Stimulated activated CD4-positive, alpha-beta T cell treated with anti-CD3 and anti-CD28 coated beads, Interleukin-12 subunit alpha, Interleukin-12 subunit beta, amount 100 ng/mL, for 4 hours (primary cell): ENCODE measurements around the gene PIGT.

Experiments
- DNase-seq: peaks from one replicate; pipeline ENCODE4 v3.0.0-alpha.2; 2020

Gene PIGT

GRCh38 chr20:45432294-45432693, 16.4 kb downstream of the PIGT start:
- DNase-seq: no peak

- DNase-seq: no peak
Measured at GRCh38 chr20:45433316-45433715, 17.4 kb downstream of the PIGT start.

- no peak for DNase-seq
Measured at GRCh38 chr20:45433976-45434375, 18.0 kb downstream of the PIGT start.

- peak; percentile 84 for DNase-seq
Measured at GRCh38 chr20:45436732-45437485, 21.0 kb downstream of the PIGT start.

GRCh38 chr20:45440424-45440823, 24.5 kb downstream of the PIGT start:
- no peak for DNase-seq

- DNase-seq: no peak
Measured at GRCh38 chr20:45440891-45441685, 25.1 kb downstream of the PIGT start.

GRCh38 chr20:45441746-45442145, 25.8 kb downstream of the PIGT start:
- no peak for DNase-seq

- no peak for DNase-seq
Measured at GRCh38 chr20:45444050-45444449, 28.1 kb downstream of the PIGT start.

GRCh38 chr20:45445805-45446562, 30.0 kb downstream of the PIGT start:
- peak; percentile 24 for DNase-seq

GRCh38 chr20:45448270-45448669, 32.3 kb downstream of the PIGT start:
- no peak for DNase-seq

- no peak for DNase-seq
Measured at GRCh38 chr20:45449528-45449927, 33.6 kb downstream of the PIGT start.

- DNase-seq: no peak
Measured at GRCh38 chr20:45450097-45450818, 34.3 kb downstream of the PIGT start.

- no peak for DNase-seq
Measured at GRCh38 chr20:45452238-45452637, 36.3 kb downstream of the PIGT start.

- no peak for DNase-seq
Measured at GRCh38 chr20:45452772-45453691, 37.1 kb downstream of the PIGT start.

GRCh38 chr20:45456632-45457031, 40.7 kb downstream of the PIGT start:
- peak; percentile 9 for DNase-seq

GRCh38 chr20:45459606-45460005, 43.7 kb downstream of the PIGT start:
- no peak for DNase-seq

- DNase-seq: no peak
Measured at GRCh38 chr20:45461225-45461624, 45.3 kb downstream of the PIGT start.

GRCh38 chr20:45462711-45463509, 47.0 kb downstream of the PIGT start:
- no peak for DNase-seq

- DNase-seq: no peak
Measured at GRCh38 chr20:45463709-45464108, 47.8 kb downstream of the PIGT start.

- no peak for DNase-seq
Measured at GRCh38 chr20:45465491-45466266, 49.7 kb downstream of the PIGT start.
